ENCODE measurements around the gene MAP3K3.

Gene MAP3K3

DNA sequence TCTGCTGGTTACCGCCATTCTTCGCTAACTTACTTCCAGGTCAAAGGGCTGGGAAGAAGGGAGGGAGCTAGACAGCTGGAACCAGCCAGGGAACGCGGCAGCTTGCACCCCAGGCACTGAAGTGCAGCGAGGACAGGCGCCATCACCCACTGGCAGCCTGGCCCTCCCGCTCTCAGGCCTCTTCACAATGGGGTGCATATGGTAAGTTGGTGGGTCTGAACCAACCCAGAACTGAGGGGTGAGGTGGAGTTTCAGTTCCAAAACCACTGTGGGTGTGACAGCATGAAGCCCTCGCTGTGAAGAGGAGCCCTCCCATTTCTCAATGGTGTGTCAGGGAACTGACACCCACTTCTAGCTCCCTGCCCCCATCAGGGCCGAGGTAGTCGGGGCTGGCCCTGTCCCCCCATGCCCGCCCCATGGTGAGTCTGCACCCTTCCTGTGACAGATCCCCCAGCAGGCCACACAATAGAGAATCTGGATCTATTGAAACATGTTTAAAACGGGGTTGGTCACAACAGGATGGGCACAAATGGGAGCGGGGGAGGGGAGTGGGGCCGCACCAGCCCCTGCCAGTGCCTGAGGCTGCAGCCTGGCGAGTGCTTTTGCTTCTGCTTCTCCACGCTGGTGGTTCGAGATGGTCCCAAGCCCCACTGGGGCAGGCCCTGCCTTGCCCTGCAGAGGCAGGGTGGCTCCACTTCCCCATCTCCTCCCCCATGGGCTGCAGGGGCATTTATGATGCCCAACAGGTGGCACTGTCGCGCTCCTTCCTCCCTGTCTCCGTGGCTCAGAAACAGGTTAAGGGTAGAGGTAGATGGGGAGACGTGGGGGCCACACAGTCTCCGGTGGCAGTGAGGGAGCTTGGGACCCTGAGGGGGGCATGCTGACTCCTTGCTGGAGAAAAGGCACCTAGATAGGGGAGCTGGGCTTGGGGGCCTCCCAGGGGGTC is 75.4 kb downstream of the MAP3K3 start:
- H3K4me3 ChIP-seq (ENCODE audit: low read depth, low read length), result no peak overlapping the region
- TF ChIP-seq, protein P1, sequence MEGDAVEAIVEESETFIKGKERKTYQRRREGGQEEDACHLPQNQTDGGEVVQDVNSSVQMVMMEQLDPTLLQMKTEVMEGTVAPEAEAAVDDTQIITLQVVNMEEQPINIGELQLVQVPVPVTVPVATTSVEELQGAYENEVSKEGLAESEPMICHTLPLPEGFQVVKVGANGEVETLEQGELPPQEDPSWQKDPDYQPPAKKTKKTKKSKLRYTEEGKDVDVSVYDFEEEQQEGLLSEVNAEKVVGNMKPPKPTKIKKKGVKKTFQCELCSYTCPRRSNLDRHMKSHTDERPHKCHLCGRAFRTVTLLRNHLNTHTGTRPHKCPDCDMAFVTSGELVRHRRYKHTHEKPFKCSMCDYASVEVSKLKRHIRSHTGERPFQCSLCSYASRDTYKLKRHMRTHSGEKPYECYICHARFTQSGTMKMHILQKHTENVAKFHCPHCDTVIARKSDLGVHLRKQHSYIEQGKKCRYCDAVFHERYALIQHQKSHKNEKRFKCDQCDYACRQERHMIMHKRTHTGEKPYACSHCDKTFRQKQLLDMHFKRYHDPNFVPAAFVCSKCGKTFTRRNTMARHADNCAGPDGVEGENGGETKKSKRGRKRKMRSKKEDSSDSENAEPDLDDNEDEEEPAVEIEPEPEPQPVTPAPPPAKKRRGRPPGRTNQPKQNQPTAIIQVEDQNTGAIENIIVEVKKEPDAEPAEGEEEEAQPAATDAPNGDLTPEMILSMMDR (IDR thresholded peaks at IDR 0.05; ENCODE audit: low read depth, low read length), result 0 out of 2 replicates have a peak, but pooled peaks have one; percentile 16

DNA sequence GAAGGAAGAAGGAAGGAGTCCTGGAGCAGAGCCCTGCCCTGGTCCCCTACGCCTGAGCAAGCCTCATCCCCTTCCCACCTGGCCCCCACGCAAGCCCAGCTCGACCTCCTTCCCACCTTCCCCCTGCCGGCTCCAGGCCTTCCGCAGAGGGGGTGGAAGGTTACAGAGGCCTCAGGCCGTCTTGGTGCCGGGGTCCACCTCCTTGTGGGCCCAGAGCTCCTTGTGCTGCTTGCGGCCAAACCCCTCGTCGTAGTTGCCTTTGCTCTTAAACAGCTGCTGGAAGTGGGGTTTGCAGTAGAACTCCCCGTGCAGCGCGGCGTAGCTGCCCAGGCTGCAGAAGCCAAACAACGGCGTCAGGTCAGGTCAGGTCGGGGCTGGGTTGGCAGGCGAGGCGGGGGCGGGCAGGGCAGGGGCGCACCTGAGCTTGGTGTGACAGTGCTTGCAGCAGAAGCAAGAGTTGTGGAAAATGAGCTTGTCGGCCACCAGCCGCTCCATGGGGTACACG is 76.2 kb downstream of the MAP3K3 start:
- H3K4me3 ChIP-seq (ENCODE audit: low read depth, low read length), result peak overlapping the region; percentile 62; the same call in 1 of the 2 replicates
- TF ChIP-seq, protein P1 (IDR thresholded peaks at IDR 0.05; ENCODE audit: low read depth, low read length), result no peak

DNA sequence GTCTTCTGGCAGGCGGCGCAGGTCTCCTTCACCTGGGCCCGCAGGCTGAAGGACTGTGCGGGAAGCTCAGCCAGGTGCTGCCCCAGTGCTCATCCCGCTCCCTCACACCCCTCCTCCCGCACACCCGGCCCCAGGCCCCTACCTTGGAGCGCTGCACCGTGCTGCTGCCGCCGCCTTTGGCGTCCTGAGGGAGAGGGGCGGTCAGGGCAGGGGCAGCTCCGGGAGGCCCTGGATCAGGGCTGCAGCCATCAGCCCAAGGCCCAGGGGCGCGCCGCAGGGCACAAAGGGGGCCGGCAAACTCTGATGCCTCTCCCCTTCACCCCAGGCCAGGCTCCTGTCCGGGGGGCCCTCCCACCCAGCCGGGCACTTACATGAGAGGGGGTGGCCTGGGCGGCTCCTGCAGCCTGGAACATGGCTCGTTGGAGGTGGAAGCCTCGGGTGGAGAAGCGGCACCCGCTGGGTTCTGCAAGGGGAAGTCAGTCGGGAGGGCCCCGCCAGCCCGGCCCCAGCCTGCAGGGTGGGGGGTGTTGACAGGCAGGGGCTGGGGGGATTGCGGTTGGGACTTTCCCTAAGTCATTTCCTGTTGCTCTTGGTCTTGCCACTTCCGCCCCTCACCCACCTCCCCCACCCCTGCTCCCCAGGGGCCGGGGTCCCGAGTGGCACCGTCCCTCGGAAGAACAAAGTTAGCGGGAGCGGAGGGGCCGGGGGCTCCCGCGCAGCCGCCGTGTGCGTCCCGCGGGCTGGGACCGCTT is 76.8 kb downstream of the MAP3K3 start:
- TF ChIP-seq, protein P1 (IDR thresholded peaks at IDR 0.05; ENCODE audit: low read depth, low read length), result no peak
- peak overlapping the region; percentile 62 for H3K4me3 ChIP-seq (ENCODE audit: low read depth, low read length)

DNA sequence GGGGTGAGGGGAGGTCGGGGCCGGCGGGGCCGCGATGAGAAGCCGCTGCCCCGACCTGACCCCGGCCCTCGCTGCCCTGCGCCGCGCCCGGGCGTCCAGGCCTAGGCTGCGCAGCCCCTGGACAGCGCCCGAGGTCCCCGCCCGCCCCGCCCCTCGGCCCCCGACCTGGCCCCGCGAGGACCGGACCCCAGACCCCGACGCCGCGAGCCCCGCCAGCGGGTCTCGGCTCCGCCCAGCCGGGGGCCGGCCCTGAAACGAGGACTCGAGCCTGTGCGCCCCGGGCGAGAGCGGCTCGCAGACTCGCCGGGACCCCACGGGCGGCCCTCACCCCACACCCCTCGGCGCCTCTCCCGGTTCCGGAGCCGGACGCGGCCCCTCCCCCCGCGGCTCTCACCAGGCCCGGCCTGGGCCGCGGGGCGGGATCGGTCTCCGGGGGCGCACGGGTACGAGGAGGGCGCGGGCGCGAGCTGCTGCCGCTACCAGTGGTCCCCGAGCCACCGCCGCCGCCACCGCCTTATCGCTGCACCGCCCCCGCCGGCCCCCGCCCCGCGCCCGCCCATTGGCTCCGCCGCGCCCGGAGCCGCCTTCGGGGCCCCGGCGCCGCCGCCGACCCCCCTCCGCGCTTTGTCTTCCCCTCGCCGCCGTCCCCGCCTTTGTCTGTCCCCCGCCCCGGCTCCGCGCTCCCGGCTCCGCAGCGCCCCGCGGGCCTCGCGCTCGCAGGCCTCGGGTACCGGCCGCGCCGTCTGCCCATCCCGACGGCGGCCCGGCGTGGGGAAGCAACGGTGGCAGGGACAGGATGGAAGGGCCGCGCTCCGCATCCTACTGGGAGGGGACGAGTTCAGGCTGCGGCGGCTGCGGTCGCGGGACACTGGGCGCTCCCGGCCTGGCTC is 77.7 kb downstream of the MAP3K3 start, which contains the start of gene LIMD2:
LIMD2 (minus strand) TSS at position 488 of the 890 bp plus-strand sequence. CDS start 827 bp downstream, outside the sequence.
- TF ChIP-seq, protein P1 (IDR thresholded peaks at IDR 0.05; ENCODE audit: low read depth, low read length), result no peak
- peak within 1 kb of the TSS; percentile 62 for H3K4me3 ChIP-seq (ENCODE audit: low read depth, low read length)

DNA sequence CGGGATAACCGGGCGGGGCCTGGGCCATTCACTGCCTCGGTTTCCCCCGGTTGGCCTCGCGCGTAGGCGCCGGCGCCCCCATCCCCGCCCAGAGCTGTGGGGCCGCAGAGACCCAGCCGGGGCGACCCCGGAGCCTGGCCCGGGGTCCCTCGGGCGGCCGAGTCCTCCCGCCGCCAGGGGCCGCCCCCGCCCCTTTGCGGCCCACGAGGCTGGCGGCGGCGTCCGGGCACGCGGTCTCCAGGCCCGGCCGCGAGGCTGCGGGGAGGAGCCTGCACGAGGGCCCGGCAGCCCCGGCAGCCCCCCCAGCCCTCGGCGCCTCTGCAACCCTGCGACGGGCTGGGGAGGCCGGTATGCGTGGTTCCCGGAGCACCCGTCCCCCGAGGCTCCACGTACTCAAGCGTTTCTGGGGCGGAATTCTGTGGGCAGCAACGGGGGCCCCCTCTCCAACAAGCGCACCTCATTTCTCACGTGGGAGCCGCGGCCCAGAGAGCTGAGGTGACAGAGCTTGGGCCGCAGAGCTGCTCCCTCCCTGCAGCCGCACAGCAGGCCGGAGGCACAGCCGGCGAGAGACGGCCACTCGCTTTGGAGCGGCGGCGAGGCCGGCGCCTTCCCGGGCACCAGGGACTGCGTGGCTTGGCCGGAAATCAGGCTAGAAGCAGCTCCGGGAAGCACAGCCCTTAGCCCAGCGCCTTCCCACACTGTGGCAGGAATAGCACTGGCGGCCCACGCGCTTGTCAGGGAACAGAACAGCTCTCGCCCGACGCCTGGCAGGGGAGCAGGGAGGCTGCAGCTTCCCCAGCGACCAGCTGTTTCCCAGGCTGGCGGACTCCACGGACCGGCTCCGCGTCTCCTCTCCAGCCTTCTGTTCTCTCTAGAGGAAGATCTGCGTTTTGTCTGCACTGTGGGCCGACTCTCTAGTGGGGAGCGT is 78.6 kb downstream of the MAP3K3 start:
- H3K4me3 ChIP-seq (ENCODE audit: low read depth, low read length), result peak overlapping the region; percentile 62

More for the DNA sequence above, 78.6 kb downstream of the MAP3K3 start:
- TF ChIP-seq, protein P1 (IDR thresholded peaks at IDR 0.05; ENCODE audit: low read depth, low read length), result no peak

All from WI38 (cell line).